ENCODE measurements around the gene EIF2B1.

DNA sequence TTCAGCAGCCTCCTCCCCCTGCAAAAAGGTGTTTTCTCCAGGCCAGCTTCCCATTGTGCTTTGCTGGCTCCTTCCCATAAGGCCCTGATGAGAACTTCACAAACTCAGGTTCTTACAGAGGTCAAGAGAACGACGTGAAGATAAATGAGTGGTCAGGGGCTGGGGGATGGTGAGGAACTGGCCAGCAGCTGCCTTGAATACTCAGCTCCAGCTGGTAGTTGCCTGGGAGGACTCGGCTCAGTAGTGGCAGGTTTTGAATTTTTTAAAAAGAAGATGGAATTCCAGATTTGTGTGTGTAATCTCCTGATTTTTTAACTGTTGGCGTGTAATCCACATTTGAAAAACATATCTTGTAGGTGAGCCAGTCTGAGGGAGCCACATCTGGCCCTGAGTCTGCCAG, 25.7 kb downstream of the EIF2B1 start:
- TF ChIP-seq, protein P1, sequence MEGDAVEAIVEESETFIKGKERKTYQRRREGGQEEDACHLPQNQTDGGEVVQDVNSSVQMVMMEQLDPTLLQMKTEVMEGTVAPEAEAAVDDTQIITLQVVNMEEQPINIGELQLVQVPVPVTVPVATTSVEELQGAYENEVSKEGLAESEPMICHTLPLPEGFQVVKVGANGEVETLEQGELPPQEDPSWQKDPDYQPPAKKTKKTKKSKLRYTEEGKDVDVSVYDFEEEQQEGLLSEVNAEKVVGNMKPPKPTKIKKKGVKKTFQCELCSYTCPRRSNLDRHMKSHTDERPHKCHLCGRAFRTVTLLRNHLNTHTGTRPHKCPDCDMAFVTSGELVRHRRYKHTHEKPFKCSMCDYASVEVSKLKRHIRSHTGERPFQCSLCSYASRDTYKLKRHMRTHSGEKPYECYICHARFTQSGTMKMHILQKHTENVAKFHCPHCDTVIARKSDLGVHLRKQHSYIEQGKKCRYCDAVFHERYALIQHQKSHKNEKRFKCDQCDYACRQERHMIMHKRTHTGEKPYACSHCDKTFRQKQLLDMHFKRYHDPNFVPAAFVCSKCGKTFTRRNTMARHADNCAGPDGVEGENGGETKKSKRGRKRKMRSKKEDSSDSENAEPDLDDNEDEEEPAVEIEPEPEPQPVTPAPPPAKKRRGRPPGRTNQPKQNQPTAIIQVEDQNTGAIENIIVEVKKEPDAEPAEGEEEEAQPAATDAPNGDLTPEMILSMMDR (IDR thresholded peaks at IDR 0.05), result no peak
- TF ChIP-seq SMC3 (IDR thresholded peaks at IDR 0.05; ENCODE audit: low read depth, low read length) (no peak), JUND (IDR thresholded peaks at IDR 0.05) (no peak), EP300 (IDR thresholded peaks at IDR 0.05; ENCODE audit: borderline replicate concordance in 1 of 2, low read depth in 1 of 2, low read length in 1 of 2) (no peak), TAF1 (IDR thresholded peaks at IDR 0.05; ENCODE audit: borderline replicate concordance, low read depth, low read length) (no peak), EZH2phosphoT487 (IDR thresholded peaks at IDR 0.05; ENCODE audit: borderline replicate concordance, low read depth) (no peak), GATA2 (CRISPR knock-in tag; IDR thresholded peaks at IDR 0.05) (no peak), YY1 (IDR thresholded peaks at IDR 0.05; ENCODE audit: low read depth) (no peak)
- TF ChIP-seq, protein P2, sequence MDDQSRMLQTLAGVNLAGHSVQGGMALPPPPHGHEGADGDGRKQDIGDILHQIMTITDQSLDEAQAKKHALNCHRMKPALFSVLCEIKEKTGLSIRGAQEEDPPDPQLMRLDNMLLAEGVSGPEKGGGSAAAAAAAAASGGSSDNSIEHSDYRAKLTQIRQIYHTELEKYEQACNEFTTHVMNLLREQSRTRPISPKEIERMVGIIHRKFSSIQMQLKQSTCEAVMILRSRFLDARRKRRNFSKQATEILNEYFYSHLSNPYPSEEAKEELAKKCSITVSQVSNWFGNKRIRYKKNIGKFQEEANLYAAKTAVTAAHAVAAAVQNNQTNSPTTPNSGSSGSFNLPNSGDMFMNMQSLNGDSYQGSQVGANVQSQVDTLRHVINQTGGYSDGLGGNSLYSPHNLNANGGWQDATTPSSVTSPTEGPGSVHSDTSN (IDR thresholded peaks at IDR 0.05), result no peak
- TF ChIP-seq, protein P3, sequence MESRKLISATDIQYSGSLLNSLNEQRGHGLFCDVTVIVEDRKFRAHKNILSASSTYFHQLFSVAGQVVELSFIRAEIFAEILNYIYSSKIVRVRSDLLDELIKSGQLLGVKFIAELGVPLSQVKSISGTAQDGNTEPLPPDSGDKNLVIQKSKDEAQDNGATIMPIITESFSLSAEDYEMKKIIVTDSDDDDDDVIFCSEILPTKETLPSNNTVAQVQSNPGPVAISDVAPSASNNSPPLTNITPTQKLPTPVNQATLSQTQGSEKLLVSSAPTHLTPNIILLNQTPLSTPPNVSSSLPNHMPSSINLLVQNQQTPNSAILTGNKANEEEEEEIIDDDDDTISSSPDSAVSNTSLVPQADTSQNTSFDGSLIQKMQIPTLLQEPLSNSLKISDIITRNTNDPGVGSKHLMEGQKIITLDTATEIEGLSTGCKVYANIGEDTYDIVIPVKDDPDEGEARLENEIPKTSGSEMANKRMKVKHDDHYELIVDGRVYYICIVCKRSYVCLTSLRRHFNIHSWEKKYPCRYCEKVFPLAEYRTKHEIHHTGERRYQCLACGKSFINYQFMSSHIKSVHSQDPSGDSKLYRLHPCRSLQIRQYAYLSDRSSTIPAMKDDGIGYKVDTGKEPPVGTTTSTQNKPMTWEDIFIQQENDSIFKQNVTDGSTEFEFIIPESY (IDR thresholded peaks at IDR 0.05; ENCODE audit: borderline replicate concordance, low read depth), result no peak
- TF ChIP-seq, protein P4, sequence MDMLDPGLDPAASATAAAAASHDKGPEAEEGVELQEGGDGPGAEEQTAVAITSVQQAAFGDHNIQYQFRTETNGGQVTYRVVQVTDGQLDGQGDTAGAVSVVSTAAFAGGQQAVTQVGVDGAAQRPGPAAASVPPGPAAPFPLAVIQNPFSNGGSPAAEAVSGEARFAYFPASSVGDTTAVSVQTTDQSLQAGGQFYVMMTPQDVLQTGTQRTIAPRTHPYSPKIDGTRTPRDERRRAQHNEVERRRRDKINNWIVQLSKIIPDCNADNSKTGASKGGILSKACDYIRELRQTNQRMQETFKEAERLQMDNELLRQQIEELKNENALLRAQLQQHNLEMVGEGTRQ (IDR thresholded peaks at IDR 0.05; ENCODE audit: borderline replicate concordance, low read depth, low read length), result no peak
- TF ChIP-seq, protein P5, sequence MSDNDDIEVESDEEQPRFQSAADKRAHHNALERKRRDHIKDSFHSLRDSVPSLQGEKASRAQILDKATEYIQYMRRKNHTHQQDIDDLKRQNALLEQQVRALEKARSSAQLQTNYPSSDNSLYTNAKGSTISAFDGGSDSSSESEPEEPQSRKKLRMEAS (IDR thresholded peaks at IDR 0.05; ENCODE audit: low read depth), result no peak
